Keratinocyte (primary cell): Measurements from ENCODE around the gene CACFD1.

Source experiments
- EZH2 ChIP-seq: IDR thresholded peaks from one replicate; pipeline ENCODE4 v1.6.1; 2012; ENCODE audit warnings: inconsistent platforms, mild to moderate bottlenecking, low read length, moderate library complexity
- TF ChIP-seq, protein P1 (sequence below), 3 experiments: IDR thresholded peaks in 1 of 3; conservative IDR thresholded peaks in 1 of 3; optimal IDR thresholded peaks in 1 of 3; 2 replicates in 2 of 3; 3 replicates in 1 of 3; pipeline versions ENCODE3 to v1.5.1; 2011; ENCODE audit warnings: low read length in 3 of 3, mild to moderate bottlenecking in 3 of 3, moderate library complexity in 2 of 3, control low read depth in 1 of 3, inconsistent platforms in 1 of 3; ENCODE audit not compliant: insufficient read depth in 2 of 3; ENCODE audit errors: extremely low read depth in 1 of 3

DNA sequence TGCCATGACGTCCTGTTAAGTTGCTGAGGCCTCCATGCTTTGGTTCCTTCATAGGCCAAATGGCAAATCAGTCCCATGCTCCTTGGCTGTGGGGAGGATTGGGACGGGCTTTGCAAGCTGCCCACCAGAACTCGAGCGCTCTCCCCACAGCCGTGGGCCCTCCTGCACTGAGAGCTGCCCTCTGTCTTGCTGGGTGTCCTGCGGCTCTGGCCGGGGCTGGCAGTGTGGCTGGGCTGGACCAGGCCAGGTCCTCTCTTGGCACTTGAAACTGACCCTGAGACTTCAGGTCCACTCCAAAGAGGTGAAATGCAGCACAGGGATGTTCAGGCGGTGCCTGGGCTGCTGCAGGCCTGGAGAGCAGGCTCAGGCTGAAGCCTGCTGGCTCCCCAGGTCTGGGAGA lies 57.9 kb downstream of the CACFD1 start:
- TF ChIP-seq, protein P1, sequence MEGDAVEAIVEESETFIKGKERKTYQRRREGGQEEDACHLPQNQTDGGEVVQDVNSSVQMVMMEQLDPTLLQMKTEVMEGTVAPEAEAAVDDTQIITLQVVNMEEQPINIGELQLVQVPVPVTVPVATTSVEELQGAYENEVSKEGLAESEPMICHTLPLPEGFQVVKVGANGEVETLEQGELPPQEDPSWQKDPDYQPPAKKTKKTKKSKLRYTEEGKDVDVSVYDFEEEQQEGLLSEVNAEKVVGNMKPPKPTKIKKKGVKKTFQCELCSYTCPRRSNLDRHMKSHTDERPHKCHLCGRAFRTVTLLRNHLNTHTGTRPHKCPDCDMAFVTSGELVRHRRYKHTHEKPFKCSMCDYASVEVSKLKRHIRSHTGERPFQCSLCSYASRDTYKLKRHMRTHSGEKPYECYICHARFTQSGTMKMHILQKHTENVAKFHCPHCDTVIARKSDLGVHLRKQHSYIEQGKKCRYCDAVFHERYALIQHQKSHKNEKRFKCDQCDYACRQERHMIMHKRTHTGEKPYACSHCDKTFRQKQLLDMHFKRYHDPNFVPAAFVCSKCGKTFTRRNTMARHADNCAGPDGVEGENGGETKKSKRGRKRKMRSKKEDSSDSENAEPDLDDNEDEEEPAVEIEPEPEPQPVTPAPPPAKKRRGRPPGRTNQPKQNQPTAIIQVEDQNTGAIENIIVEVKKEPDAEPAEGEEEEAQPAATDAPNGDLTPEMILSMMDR (optimal IDR thresholded peaks at IDR 0.05 in 1 of 3, IDR thresholded peaks at IDR 0.05 in 1 of 3, conservative IDR thresholded peaks at IDR 0.05 in 1 of 3; ENCODE audit: extremely low read depth in 1 of 3, insufficient read depth in 2 of 3, low read length in 3 of 3): no peak
- no peak for TF ChIP-seq EZH2
